OCI-LY7 (cell line): Measurements from ENCODE around the gene CCL3.

Source experiments
- EZH2phosphoT487 ChIP-seq: fragments of 200-600 bp; sonication (generic); IDR thresholded peaks from 2 replicates; pipeline ENCODE4 v1.6.1; 2018; ENCODE audit warnings: low read depth, borderline replicate concordance, mild to moderate bottlenecking, mixed run types, antibody characterized with exemption, low read length, moderate library complexity, mixed read lengths
- TF ChIP-seq, protein P1 (sequence below): fragments of 200-600 bp; sonication (generic); conservative IDR thresholded peaks from 2 replicates; pipeline ENCODE4 v1.5.1; 2014; ENCODE audit warnings: mild to moderate bottlenecking, antibody characterized with exemption, low read length, moderate library complexity, mixed read lengths

DNA sequence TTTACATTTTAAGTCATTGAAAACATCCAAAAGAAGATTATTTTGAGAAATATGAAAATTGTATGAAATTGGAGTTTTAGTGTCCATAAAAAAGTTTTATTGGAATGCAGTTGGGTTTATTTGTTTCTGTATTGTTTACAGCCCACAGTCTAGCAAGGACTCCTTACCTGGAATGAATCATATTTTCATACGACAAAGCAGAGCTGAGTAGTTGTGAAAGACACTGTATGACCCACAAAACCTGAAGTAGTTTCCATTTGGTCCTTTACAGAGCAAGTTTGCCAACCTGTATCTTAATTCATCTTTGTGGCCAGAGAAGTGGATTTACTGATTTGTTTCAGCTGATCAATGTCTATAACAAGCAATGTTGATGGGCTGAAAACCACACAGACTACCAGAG lies 15.6 kb downstream of the CCL3 start:
- TF ChIP-seq, protein P1, sequence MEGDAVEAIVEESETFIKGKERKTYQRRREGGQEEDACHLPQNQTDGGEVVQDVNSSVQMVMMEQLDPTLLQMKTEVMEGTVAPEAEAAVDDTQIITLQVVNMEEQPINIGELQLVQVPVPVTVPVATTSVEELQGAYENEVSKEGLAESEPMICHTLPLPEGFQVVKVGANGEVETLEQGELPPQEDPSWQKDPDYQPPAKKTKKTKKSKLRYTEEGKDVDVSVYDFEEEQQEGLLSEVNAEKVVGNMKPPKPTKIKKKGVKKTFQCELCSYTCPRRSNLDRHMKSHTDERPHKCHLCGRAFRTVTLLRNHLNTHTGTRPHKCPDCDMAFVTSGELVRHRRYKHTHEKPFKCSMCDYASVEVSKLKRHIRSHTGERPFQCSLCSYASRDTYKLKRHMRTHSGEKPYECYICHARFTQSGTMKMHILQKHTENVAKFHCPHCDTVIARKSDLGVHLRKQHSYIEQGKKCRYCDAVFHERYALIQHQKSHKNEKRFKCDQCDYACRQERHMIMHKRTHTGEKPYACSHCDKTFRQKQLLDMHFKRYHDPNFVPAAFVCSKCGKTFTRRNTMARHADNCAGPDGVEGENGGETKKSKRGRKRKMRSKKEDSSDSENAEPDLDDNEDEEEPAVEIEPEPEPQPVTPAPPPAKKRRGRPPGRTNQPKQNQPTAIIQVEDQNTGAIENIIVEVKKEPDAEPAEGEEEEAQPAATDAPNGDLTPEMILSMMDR: no peak
- TF ChIP-seq EZH2phosphoT487: no peak
